OCI-LY1 (cell line): ENCODE data around the gene GLB1L.

Source experiments
- CTCF ChIP-seq: fragments of 200-600 bp; sonication (generic), shearing (Covaris generic); IDR thresholded peaks from 2 replicates; pipeline ENCODE4 v1.5.1; 2017; ENCODE audit warnings: mild to moderate bottlenecking, antibody characterized with exemption, low read length, moderate library complexity, mixed read lengths
- EZH2 ChIP-seq: fragments of 200-600 bp; sonication (generic), shearing (Covaris generic); IDR thresholded peaks from 2 replicates; pipeline ENCODE4 v1.8.0; 2017; ENCODE audit warnings: borderline replicate concordance, mixed run types, mild to moderate bottlenecking, antibody characterized with exemption, low read length, moderate library complexity, mixed read lengths

DNA sequence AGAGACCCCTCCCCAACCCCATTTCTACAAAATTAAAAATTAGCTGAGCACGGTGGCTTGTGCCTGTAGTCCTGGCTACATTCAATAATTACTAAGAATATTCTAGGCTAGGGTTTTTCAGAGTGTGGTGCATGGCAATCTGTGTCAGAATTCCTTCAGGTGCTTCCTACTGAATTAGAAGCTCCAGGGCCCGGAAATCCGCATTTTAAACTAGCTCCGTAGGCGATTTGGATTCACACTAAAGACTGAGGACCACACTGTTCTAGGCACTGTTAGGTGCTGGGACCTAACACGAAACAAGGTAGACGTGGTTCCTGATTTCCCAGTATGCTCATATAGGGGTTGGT is 39.3 kb downstream of the GLB1L start:
- TF ChIP-seq CTCF, result no peak
- TF ChIP-seq EZH2, result no peak
